ENCODE results near the gene DPH1. TPM values are rescaled to one million over a fixed set of nuclear protein-coding genes. Genes with fewer than 3 reads are reported as not detected.
"Not testable (repeated sequence)": the region's sequence is repeated elsewhere in the genome, so short reads cannot be mapped to it uniquely, and the experiment has no call there.

The DPH1 gene
- total RNA-seq (10 to 100 TPM; 21.8 to 37.7 (median 27.6) TPM), polyA plus RNA-seq (10 to 100 TPM; 53.3 to 74.4 TPM)

GRCh38 chr17:2029911-2030778 is at the start of gene DPH1:
Gene DPH1 (plus strand): TSS chr17:2030153. CDS start chr17:2030170, 17 bp downstream.
- DNase-seq (peak; percentile 84 to 96 (median 92)), ATAC-seq (peak; percentile 87 to 92 (median 88)), FAIRE-seq (no peak)
- Histone ChIP-seq H3K27me3 (no peaks in the 10 kb centered on the region), H3K36me3 (peaks cover 0 to 6% (median 0%) of the 10 kb centered on the region in 3 donors), H3K27ac (peak within 1 kb of the TSS in 3 of 4 donors; percentile 24 to 55 (median 45)), H3K4me3 (peak within 1 kb of the TSS; percentile 96 to 100 (median 98)), H3K9me3 (no peaks in the 10 kb centered on the region), H3K4me1 (peaks cover 5 to 13% (median 6%) of the 10 kb centered on the region in 3 donors)
- TF ChIP-seq CTCF (IDR thresholded peaks at IDR 0.05) = peak in 1 of 4 donors; percentile 11
- 1% methylated on average over 59 of the region's 59 CpGs for WGBS, 2 donors
- intact Hi-C loops (cut with DNase I) = loop anchor here (5.0 to 10.0 kb wide), 3 partner anchors 115 to 123 kb away; no protein-coding TSS in a partner anchor

DNA sequence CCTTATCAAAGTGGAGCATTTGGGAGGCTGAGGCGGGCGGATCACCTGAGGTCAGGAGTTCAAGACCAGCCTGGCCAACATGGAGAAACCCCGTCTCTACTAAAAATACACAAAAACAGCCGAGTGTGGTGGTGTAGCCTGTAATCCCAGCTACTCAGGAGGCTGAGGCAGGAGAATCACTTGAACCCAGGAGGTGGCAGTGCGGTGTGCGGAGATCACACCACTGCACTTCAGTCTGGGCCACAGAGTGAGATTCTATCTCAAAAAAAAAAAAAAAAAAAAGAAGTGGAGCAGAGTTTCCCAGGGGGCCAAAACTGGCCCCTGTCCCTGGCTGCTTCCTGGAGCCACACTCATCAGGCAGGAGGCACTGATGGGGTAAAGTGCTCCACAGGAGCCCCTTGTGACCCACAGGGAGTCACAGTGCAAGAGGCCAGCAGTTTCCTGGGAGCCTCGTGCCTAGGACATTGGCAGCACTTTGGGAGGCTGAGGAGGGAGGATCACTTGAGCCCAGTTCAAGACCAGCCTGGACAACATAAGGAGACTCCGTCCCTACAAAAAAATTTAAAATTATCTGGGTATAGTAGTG is 49.2 kb upstream of the DPH1 start:
- DNase-seq (no peak), ATAC-seq (no peak), FAIRE-seq (no peak)
- H3K9me3 ChIP-seq = no peaks in the 10 kb centered on the region
- intact Hi-C loops (cut with DNase I) = no loop called here
- H3K27me3 ChIP-seq = no peaks in the 10 kb centered on the region
- TF ChIP-seq CTCF (IDR thresholded peaks at IDR 0.05) = no peak
- 81 to 91% methylated on average over 8 of the region's 8 CpGs for WGBS, 2 donors
- no peaks in the 10 kb centered on the region for H3K4me1 ChIP-seq
- no peak overlapping the region for H3K27ac ChIP-seq
- H3K4me3 ChIP-seq = no peak overlapping the region
- H3K36me3 ChIP-seq = no peaks in the 10 kb centered on the region

DNA sequence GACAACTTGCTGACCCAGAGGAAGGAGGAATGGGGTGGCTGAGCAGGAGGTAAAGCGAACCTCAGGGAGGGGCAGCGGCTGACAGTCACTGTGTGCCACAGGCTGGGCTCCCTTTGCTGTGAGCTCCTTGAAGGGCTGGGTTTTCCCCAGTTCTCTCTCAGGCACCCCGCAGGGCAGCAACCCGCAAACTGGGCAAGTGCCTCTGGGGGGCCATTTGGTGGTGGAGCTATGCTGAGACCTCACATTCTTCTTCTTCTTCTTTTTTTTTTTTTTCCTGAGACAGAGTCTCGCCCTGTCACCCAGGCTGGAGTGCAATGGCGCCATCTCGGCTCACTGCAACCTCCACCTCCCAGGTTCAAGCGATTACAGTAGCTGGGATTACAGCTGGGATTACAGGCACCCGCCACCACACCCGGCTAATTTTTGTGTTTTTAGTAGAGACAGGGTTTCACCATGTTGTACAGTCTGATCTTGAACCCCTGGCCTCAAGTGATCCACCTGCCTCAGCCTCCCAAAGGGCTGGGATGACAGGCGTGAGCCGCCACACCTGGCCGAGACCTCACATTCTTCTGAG is 47.1 kb upstream of the DPH1 start:
- H3K9me3 ChIP-seq; H3K27me3 ChIP-seq; H3K36me3 ChIP-seq; ATAC-seq; H3K4me3 ChIP-seq; DNase-seq; FAIRE-seq; H3K27ac ChIP-seq; H3K4me1 ChIP-seq; intact Hi-C loops (cut with DNase I): not testable (repeated sequence)
- WGBS, 2 donors = 86 to 91% methylated on average over 12 to 13 of the region's 13 CpGs

GRCh38 chr17:1985093-1985492 is 44.9 kb upstream of the DPH1 start:
- intact Hi-C loops (cut with DNase I) = no loop called here
- no peaks in the 10 kb centered on the region for H3K27me3 ChIP-seq
- no peak overlapping the region for H3K4me3 ChIP-seq
- TF ChIP-seq CTCF (IDR thresholded peaks at IDR 0.05) = no peak
- DNase-seq (no peak), ATAC-seq (no peak), FAIRE-seq (no peak)
- no peaks in the 10 kb centered on the region for H3K4me1 ChIP-seq
- no peak overlapping the region for H3K27ac ChIP-seq
- H3K9me3 ChIP-seq = no peaks in the 10 kb centered on the region
- no peaks in the 10 kb centered on the region for H3K36me3 ChIP-seq
- WGBS, 2 donors = 88 to 97% methylated on average over 4 of the region's 4 CpGs

DNA sequence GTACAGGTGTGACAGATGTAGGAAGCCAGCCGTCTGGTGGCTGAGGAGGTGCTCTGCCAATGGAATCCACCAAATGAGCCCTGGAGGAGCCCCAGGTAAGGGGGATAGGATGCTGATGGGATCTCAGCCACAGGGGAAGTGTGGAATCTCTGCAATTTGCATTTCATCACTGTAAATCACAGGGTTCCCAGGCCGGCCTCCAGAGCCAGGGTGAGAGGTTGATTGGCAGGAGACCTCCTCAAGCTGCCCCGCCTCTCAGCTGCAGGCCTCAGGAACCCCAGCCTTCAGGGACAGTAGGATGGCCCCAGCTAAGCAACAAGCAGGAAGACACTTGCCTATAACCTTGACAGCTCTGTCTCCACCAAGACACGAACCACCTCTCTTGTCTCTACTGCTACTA is 44.3 kb upstream of the DPH1 start:
- H3K36me3 ChIP-seq = no peaks in the 10 kb centered on the region
- 82 to 85% methylated on average over 4 of the region's 4 CpGs for WGBS, 2 donors
- ATAC-seq = no peak
- no peaks in the 10 kb centered on the region for H3K4me1 ChIP-seq
- intact Hi-C loops (cut with DNase I) = no loop called here
- H3K27ac ChIP-seq = no peak overlapping the region
- H3K27me3 ChIP-seq = no peaks in the 10 kb centered on the region
- H3K4me3 ChIP-seq = no peak overlapping the region
- H3K9me3 ChIP-seq = no peaks in the 10 kb centered on the region
- TF ChIP-seq CTCF (IDR thresholded peaks at IDR 0.05) = no peak
- FAIRE-seq = no peak
- no peak for DNase-seq

Measured in pancreas (tissue), 10 donors.